NB4 (cell line): ENCODE measurements around the gene TMEM38A.
"Not testable (repeated sequence)": the region's sequence is repeated elsewhere in the genome, so short reads cannot be mapped to it uniquely, and the experiment has no call there.

Source experiments
- POLR2A ChIP-seq: IDR thresholded peaks from 2 replicates; pipeline ENCODE4 v1.6.1; 2011; ENCODE audit warnings: mild to moderate bottlenecking; ENCODE audit not compliant: insufficient read length; ENCODE audit errors: extremely low read depth
- TF ChIP-seq, protein P1 (sequence below): IDR thresholded peaks from one replicate; pipeline ENCODE4 v1.5.1; 2012; ENCODE audit warnings: low read depth, low read length

DNA sequence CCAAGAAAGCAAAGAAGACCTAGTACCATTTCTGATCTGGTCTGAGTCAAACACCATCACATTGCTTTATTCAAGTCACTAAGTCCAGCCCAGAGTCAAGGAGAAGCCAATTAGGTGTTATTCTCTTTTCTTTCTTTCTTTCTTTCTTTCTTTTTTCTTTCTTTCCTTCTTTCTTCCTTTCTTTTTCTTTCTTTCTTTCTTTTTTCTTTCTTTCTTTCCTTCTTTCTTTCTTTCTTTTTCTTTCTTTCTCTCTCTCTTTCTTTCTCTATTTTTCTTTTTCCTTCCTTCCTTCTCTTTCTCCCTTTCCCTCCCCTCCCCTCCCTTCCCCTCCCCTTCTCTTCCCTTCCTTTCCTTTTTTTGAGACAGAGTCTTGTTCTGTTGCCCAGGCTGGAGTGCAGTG is 49.9 kb downstream of the TMEM38A start:
- TF ChIP-seq, protein P1, sequence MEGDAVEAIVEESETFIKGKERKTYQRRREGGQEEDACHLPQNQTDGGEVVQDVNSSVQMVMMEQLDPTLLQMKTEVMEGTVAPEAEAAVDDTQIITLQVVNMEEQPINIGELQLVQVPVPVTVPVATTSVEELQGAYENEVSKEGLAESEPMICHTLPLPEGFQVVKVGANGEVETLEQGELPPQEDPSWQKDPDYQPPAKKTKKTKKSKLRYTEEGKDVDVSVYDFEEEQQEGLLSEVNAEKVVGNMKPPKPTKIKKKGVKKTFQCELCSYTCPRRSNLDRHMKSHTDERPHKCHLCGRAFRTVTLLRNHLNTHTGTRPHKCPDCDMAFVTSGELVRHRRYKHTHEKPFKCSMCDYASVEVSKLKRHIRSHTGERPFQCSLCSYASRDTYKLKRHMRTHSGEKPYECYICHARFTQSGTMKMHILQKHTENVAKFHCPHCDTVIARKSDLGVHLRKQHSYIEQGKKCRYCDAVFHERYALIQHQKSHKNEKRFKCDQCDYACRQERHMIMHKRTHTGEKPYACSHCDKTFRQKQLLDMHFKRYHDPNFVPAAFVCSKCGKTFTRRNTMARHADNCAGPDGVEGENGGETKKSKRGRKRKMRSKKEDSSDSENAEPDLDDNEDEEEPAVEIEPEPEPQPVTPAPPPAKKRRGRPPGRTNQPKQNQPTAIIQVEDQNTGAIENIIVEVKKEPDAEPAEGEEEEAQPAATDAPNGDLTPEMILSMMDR, result not testable (repeated sequence)
- not testable (repeated sequence) for TF ChIP-seq POLR2A
